Common myeloid progenitor, CD34-positive (primary cell): ENCODE results near the gene RAD21L1.

Experiments
- CTCF ChIA-PET: fragments of 350-600 bp; sonication (Branson Sonifier 250); formaldehyde crosslinking; loops from one replicate; lab custom pipeline; 2021; ENCODE audit warnings: antibody characterized with exemption; lab: Charles Lee
- POLR2A ChIA-PET: fragments of 350-600 bp; sonication (Branson Sonifier 250); formaldehyde crosslinking; loops from one replicate; lab custom pipeline; 2021; ENCODE audit warnings: antibody characterized with exemption; lab: Charles Lee
- DNase-seq, 3 donors: peaks; one replicate each; pipeline versions ENCODE4 v3.0.0 to v3.0.0-alpha.2; 2013
- H3K27ac ChIP-seq, 2 experiments: 1 replicate in 1 of 2; 2 replicates in 1 of 2; pipeline ENCODE4 v1.7.0; 2013; ENCODE audit warnings: inconsistent platforms in 2 of 2, low read length in 2 of 2, mild to moderate bottlenecking in 2 of 2, low read depth in 1 of 2, moderate library complexity in 1 of 2; ENCODE audit not compliant: severe bottlenecking in 2 of 2, insufficient read depth in 1 of 2, poor library complexity in 1 of 2
- H3K27me3 ChIP-seq, 5 experiments: replicated peaks in 2 of 5; 1 replicate in 3 of 5; 2 replicates in 2 of 5; pipeline versions ENCODE4 v1.6.1 to v1.7.0; 2013; ENCODE audit warnings: low read length in 4 of 5, mild to moderate bottlenecking in 2 of 5, moderate library complexity in 2 of 5, inconsistent platforms in 1 of 5; ENCODE audit not compliant: insufficient read depth in 5 of 5, control insufficient read depth in 4 of 5
- H3K36me3 ChIP-seq, 4 experiments: 1 replicate in 2 of 4; 2 replicates in 2 of 4; pipeline versions ENCODE4 v1.6.1 to v1.7.0; 2013; ENCODE audit warnings: low read length in 3 of 4, control low read depth in 1 of 4, mild to moderate bottlenecking in 1 of 4; ENCODE audit not compliant: control insufficient read depth in 4 of 4, insufficient read depth in 4 of 4
- H3K4me1 ChIP-seq, 4 experiments: 1 replicate in 3 of 4; 2 replicates in 1 of 4; pipeline versions ENCODE4 v1.6.1 to v1.7.1; 2013; ENCODE audit warnings: low read length in 3 of 4, mild to moderate bottlenecking in 3 of 4, control low read depth in 1 of 4, inconsistent platforms in 1 of 4, moderate library complexity in 1 of 4; ENCODE audit not compliant: control insufficient read depth in 4 of 4, insufficient read depth in 4 of 4; ENCODE audit errors: control extremely low read depth in 1 of 4
- H3K4me3 ChIP-seq, 7 experiments: 1 replicate in 4 of 7; 2 replicates in 3 of 7; pipeline versions ENCODE4 v1.5.1 to v1.7.0; 2013; ENCODE audit warnings: mild to moderate bottlenecking in 7 of 7, low read length in 6 of 7, moderate library complexity in 6 of 7, inconsistent platforms in 2 of 7, low read depth in 2 of 7, control low read depth in 1 of 7; ENCODE audit not compliant: insufficient read depth in 4 of 7, control insufficient read depth in 1 of 7; ENCODE audit errors: extremely low read depth in 1 of 7
- H3K9me3 ChIP-seq, 5 experiments: 1 replicate in 4 of 5; 2 replicates in 1 of 5; pipeline versions ENCODE4 v1.6.1 to v1.7.1; 2013; ENCODE audit warnings: low read length in 4 of 5, mild to moderate bottlenecking in 2 of 5, inconsistent platforms in 1 of 5, low read depth in 1 of 5, moderate library complexity in 1 of 5; ENCODE audit not compliant: control insufficient read depth in 4 of 5, insufficient read depth in 2 of 5; ENCODE audit errors: control extremely low read depth in 1 of 5
- WGBS: methylation state at CpG from one replicate; pipeline ENCODE4 v1.1.5; 2013; ENCODE audit not compliant: insufficient coverage; 5-methylcytosine and 5-hydroxymethylcytosine counted together

RAD21L1 gene

GRCh38 chr20:1296922-1297321 lies 71.1 kb downstream of the RAD21L1 start:
- WGBS: 97% methylated on average over 13 of the region's 14 CpGs
- Histone ChIP-seq H3K27me3 (no peaks in the 10 kb centered on the region), H3K27ac (no peak overlapping the region), H3K9me3 (no peaks in the 10 kb centered on the region), H3K4me1 (peaks cover 0 to 14% (median 10%) of the 10 kb centered on the region in 4 experiments), H3K4me3 (no peak overlapping the region), H3K36me3 (no peaks in the 10 kb centered on the region)
- CTCF ChIA-PET: interaction anchor here (1.3 kb wide), 1 partner anchor 17 kb away, joined by 3 read pairs; no protein-coding TSS in a partner anchor
- DNase-seq: no peak
- POLR2A ChIA-PET: no interaction called here

GRCh38 chr20:1297486-1297885 lies 71.6 kb downstream of the RAD21L1 start:
- POLR2A ChIA-PET: no interaction called here
- Histone ChIP-seq H3K27me3 (no peaks in the 10 kb centered on the region), H3K4me3 (no peak overlapping the region), H3K36me3 (no peaks in the 10 kb centered on the region), H3K9me3 (no peaks in the 10 kb centered on the region), H3K27ac (no peak overlapping the region), H3K4me1 (peaks cover 0 to 14% (median 10%) of the 10 kb centered on the region in 4 experiments)
- 93% methylated on average over 2 of the region's 2 CpGs for WGBS
- DNase-seq: no peak
- CTCF ChIA-PET: interaction anchor here (1.3 to 1.9 kb wide), 3 partner anchors 17 to 25 kb away, joined by 3 to 5 read pairs (median 5); no protein-coding TSS in a partner anchor

DNA sequence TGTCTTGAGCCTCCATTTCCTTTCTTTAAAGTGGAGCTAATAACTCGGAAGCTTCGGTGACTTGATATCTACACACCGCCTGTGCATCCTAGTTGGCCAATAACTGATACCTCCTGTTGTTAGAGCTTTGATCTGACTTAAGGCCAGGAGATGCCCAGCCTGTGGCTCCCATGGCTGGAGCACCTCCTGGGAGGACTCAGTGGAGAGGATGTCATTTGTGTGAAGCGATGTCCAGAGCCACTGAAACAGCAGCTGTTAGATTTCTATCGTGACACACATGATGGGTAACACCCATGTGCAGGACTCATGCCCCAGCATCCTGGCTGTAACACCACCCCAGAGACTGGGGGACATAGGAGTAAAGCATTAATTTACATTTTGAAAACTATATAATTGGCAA lies 72.3 kb downstream of the RAD21L1 start:
- POLR2A ChIA-PET: no interaction called here
- WGBS: 98% methylated on average over 5 of the region's 5 CpGs
- H3K4me1 ChIP-seq: peaks cover 0 to 14% (median 10%) of the 10 kb centered on the region in 4 experiments

DNA sequence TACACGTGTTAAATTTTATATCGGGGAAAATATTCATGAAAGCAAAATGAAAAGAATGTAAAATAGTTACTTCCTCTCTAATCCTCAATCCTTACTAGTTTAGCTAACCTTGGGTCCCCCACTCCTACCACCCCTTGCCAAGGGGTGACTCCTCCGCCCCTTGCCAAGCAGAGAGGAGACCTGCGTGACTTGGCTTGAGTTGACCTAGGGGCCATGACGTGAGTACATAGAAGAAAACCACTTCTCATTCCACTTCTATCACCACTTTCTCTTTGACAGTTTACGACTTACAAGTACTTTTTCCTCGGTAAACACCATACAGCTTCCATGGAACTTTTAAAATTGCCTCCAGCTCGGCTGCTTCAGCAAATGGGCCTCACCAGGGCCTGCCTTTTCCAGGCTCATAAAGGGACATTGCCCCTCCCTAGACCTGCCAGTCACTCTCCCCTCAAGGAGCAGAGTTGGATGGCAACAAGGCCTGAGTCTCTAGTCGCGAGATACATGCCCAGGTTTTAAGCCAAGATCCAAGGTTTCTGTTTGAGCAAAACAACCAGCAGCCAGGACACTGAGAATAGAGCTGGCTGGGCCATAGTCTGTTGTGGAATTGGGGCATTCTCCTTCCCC lies 73.2 kb downstream of the RAD21L1 start:
- ChIA-PET CTCF (interaction anchor here (0.6 to 1.9 kb wide), 5 partner anchors 8 to 304 kb away, joined by 3 to 5 read pairs (median 3); no protein-coding TSS in a partner anchor), POLR2A (no interaction called here)

More for the DNA sequence above, 72.3 kb downstream of the RAD21L1 start:
- Histone ChIP-seq H3K36me3 (no peaks in the 10 kb centered on the region), H3K27me3 (no peaks in the 10 kb centered on the region), H3K9me3 (no peaks in the 10 kb centered on the region), H3K4me3 (no peak overlapping the region), H3K27ac (no peak overlapping the region)
- DNase-seq: no peak
- CTCF ChIA-PET: interaction anchor here (1.3 to 1.9 kb wide), 3 partner anchors 16 to 26 kb away, joined by 3 to 5 read pairs (median 5); no protein-coding TSS in a partner anchor

GRCh38 chr20:1299522-1299921 lies 73.7 kb downstream of the RAD21L1 start:
- no peaks in the 10 kb centered on the region for H3K27me3 ChIP-seq
- H3K4me1 ChIP-seq: peaks cover 0 to 14% (median 10%) of the 10 kb centered on the region in 4 experiments
- H3K4me3 ChIP-seq: no peak overlapping the region
- ChIA-PET POLR2A (no interaction called here), CTCF (interaction anchor here (1.1 to 1.9 kb wide), 2 partner anchors 9 to 27 kb away, joined by 3 to 5 read pairs; no protein-coding TSS in a partner anchor)
- DNase-seq: peak; percentile 20 to 46 (median 35)
- H3K36me3 ChIP-seq: no peaks in the 10 kb centered on the region
- no peak overlapping the region for H3K27ac ChIP-seq
- no peaks in the 10 kb centered on the region for H3K9me3 ChIP-seq
- 91% methylated on average over 8 of the region's 9 CpGs for WGBS

More for the DNA sequence above, 73.2 kb downstream of the RAD21L1 start:
- Histone ChIP-seq H3K9me3 (no peaks in the 10 kb centered on the region), H3K36me3 (no peaks in the 10 kb centered on the region), H3K4me3 (no peak overlapping the region), H3K27ac (no peak overlapping the region), H3K27me3 (no peaks in the 10 kb centered on the region), H3K4me1 (peaks cover 0 to 14% (median 10%) of the 10 kb centered on the region in 4 experiments)
- no peak for DNase-seq
- 100% methylated on average over 4 of the region's 10 CpGs for WGBS

- Histone ChIP-seq H3K4me1 (peaks cover 0 to 14% (median 10%) of the 10 kb centered on the region in 4 experiments), H3K27me3 (no peaks in the 10 kb centered on the region), H3K9me3 (no peaks in the 10 kb centered on the region), H3K36me3 (no peaks in the 10 kb centered on the region), H3K4me3 (peak overlapping the region in 1 of 7 experiments; percentile 20), H3K27ac (no peak overlapping the region)
- POLR2A ChIA-PET: no interaction called here
- DNase-seq: no peak
- CTCF ChIA-PET: interaction anchor here (1.0 to 1.7 kb wide), 3 partner anchors 12 to 64 kb away, joined by 3 to 8 read pairs (median 4); no protein-coding TSS in a partner anchor
- WGBS: 97% methylated on average over 14 of the region's 18 CpGs
Measured at GRCh38 chr20:1300083-1300840, 74.4 kb downstream of the RAD21L1 start.
